Astrocyte (in vitro differentiated cells and primary cell): Measurements from ENCODE around the gene BST1.

ENCODE experiments used
- EZH2 ChIP-seq: IDR thresholded peaks from 2 replicates; pipeline ENCODE4 v1.6.1; 2012; ENCODE audit warnings: mild to moderate bottlenecking, low read length, inconsistent platforms; ENCODE audit not compliant: insufficient read depth
- TF ChIP-seq, protein P1 (sequence below): IDR thresholded peaks from 2 replicates; pipeline ENCODE4 v1.5.1; 2011; ENCODE audit warnings: low read depth, mild to moderate bottlenecking, inconsistent platforms, low read length, moderate library complexity; ENCODE audit not compliant: insufficient read depth

- TF ChIP-seq, protein P1, sequence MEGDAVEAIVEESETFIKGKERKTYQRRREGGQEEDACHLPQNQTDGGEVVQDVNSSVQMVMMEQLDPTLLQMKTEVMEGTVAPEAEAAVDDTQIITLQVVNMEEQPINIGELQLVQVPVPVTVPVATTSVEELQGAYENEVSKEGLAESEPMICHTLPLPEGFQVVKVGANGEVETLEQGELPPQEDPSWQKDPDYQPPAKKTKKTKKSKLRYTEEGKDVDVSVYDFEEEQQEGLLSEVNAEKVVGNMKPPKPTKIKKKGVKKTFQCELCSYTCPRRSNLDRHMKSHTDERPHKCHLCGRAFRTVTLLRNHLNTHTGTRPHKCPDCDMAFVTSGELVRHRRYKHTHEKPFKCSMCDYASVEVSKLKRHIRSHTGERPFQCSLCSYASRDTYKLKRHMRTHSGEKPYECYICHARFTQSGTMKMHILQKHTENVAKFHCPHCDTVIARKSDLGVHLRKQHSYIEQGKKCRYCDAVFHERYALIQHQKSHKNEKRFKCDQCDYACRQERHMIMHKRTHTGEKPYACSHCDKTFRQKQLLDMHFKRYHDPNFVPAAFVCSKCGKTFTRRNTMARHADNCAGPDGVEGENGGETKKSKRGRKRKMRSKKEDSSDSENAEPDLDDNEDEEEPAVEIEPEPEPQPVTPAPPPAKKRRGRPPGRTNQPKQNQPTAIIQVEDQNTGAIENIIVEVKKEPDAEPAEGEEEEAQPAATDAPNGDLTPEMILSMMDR = no peak
- no peak for TF ChIP-seq EZH2
These were observed 6.0 kb upstream of the BST1 start for GRCh38 chr4:15696866-15697265.
